ENCODE measurements around the gene CHID1. TPM values are rescaled to one million over a fixed set of nuclear protein-coding genes. Genes with fewer than 3 reads are reported as not detected.

The CHID1 gene
- total RNA-seq, 1 donor = 48.9 TPM

- Histone ChIP-seq H3K79me2 (ENCODE audit: insufficient read depth, low read length) (no peaks in the 10 kb centered on the region), H4K20me1 (ENCODE audit: insufficient read depth, low read length) (peaks cover 2% of the 10 kb centered on the region), H3K4me3 (ENCODE audit: insufficient read depth, low read length) (no peak overlapping the region), H2AFZ (ENCODE audit: low read length) (no peak overlapping the region), H3K4me2 (ENCODE audit: insufficient read depth, low read length) (no peak overlapping the region), H3K27me3 (ENCODE audit: insufficient read depth, low read length) (no peaks in the 10 kb centered on the region), H3K4me1 (ENCODE audit: insufficient read depth, low read length) (no peaks in the 10 kb centered on the region), H3K36me3 (ENCODE audit: insufficient read depth, low read length) (peaks cover 6% of the 10 kb centered on the region), H3K9me3 (ENCODE audit: low read depth, low read length) (no peaks in the 10 kb centered on the region), H3K27ac (ENCODE audit: low read depth, low read length) (no peak overlapping the region)
- no peak for DNase-seq (ENCODE audit: insufficient read length, low spot score, missing footprints)
- TF ChIP-seq CTCF (IDR thresholded peaks at IDR 0.05; ENCODE audit: extremely low read depth, low read depth, low read length) = no peak
Measured at GRCh38 chr11:888310-889212, 22.0 kb downstream of the CHID1 start.

- H3K4me2 ChIP-seq (ENCODE audit: insufficient read depth, low read length) = no peak overlapping the region
- peaks cover 6% of the 10 kb centered on the region for H3K36me3 ChIP-seq (ENCODE audit: insufficient read depth, low read length)
- DNase-seq (ENCODE audit: insufficient read length, low spot score, missing footprints) = no peak
- no peaks in the 10 kb centered on the region for H3K79me2 ChIP-seq (ENCODE audit: insufficient read depth, low read length)
- H3K27ac ChIP-seq (ENCODE audit: low read depth, low read length) = no peak overlapping the region
- H3K27me3 ChIP-seq (ENCODE audit: insufficient read depth, low read length) = no peaks in the 10 kb centered on the region
- H3K4me3 ChIP-seq (ENCODE audit: insufficient read depth, low read length) = no peak overlapping the region
- TF ChIP-seq CTCF (IDR thresholded peaks at IDR 0.05; ENCODE audit: extremely low read depth, low read depth, low read length) = no peak
- H4K20me1 ChIP-seq (ENCODE audit: insufficient read depth, low read length) = peaks cover 2% of the 10 kb centered on the region
- no peaks in the 10 kb centered on the region for H3K9me3 ChIP-seq (ENCODE audit: low read depth, low read length)
- H2AFZ ChIP-seq (ENCODE audit: low read length) = no peak overlapping the region
- no peaks in the 10 kb centered on the region for H3K4me1 ChIP-seq (ENCODE audit: insufficient read depth, low read length)
Measured at GRCh38 chr11:887589-887988, 23.0 kb downstream of the CHID1 start.

- H3K4me3 ChIP-seq (ENCODE audit: insufficient read depth, low read length) = no peak overlapping the region
- no peaks in the 10 kb centered on the region for H3K4me1 ChIP-seq (ENCODE audit: insufficient read depth, low read length)
- H3K27ac ChIP-seq (ENCODE audit: low read depth, low read length) = no peak overlapping the region
- no peak overlapping the region for H2AFZ ChIP-seq (ENCODE audit: low read length)
- H3K4me2 ChIP-seq (ENCODE audit: insufficient read depth, low read length) = no peak overlapping the region
- DNase-seq (ENCODE audit: insufficient read length, low spot score, missing footprints) = no peak
- H3K27me3 ChIP-seq (ENCODE audit: insufficient read depth, low read length) = no peaks in the 10 kb centered on the region
- H3K9me3 ChIP-seq (ENCODE audit: low read depth, low read length) = no peaks in the 10 kb centered on the region
- H3K36me3 ChIP-seq (ENCODE audit: insufficient read depth, low read length) = peaks cover 6% of the 10 kb centered on the region
- no peaks in the 10 kb centered on the region for H3K79me2 ChIP-seq (ENCODE audit: insufficient read depth, low read length)
- no peak for TF ChIP-seq CTCF (IDR thresholded peaks at IDR 0.05; ENCODE audit: extremely low read depth, low read depth, low read length)
- H4K20me1 ChIP-seq (ENCODE audit: insufficient read depth, low read length) = peaks cover 2% of the 10 kb centered on the region
Measured at GRCh38 chr11:886568-886967, 24.0 kb downstream of the CHID1 start.

GRCh38 chr11:884578-885070 is 26.0 kb downstream of the CHID1 start:
- TF ChIP-seq CTCF (IDR thresholded peaks at IDR 0.05; ENCODE audit: extremely low read depth, low read depth, low read length) = no peak
- Histone ChIP-seq H3K4me1 (ENCODE audit: insufficient read depth, low read length) (no peaks in the 10 kb centered on the region), H2AFZ (ENCODE audit: low read length) (no peak overlapping the region), H3K4me2 (ENCODE audit: insufficient read depth, low read length) (no peak overlapping the region), H3K27ac (ENCODE audit: low read depth, low read length) (no peak overlapping the region), H3K79me2 (ENCODE audit: insufficient read depth, low read length) (no peaks in the 10 kb centered on the region), H3K36me3 (ENCODE audit: insufficient read depth, low read length) (peaks cover 13% of the 10 kb centered on the region), H3K9me3 (ENCODE audit: low read depth, low read length) (no peaks in the 10 kb centered on the region), H4K20me1 (ENCODE audit: insufficient read depth, low read length) (peaks cover 3% of the 10 kb centered on the region), H3K27me3 (ENCODE audit: insufficient read depth, low read length) (no peaks in the 10 kb centered on the region), H3K4me3 (ENCODE audit: insufficient read depth, low read length) (no peak overlapping the region)
- DNase-seq (ENCODE audit: insufficient read length, low spot score, missing footprints) = no peak

All from osteoblast (primary cell).